DOHH2 (cell line): ENCODE data around the gene RAPGEF3.

Experiments
- H3F3A ChIP-seq: fragments of 200-600 bp; sonication (generic), shearing (Covaris generic); 2 replicates; pipeline ENCODE4 v1.6.0; 2016; ENCODE audit warnings: antibody characterized with exemption, mild to moderate bottlenecking; ENCODE audit not compliant: control insufficient read depth, insufficient read depth
- H3K27ac ChIP-seq: fragments of 200-600 bp; sonication (generic); 2 replicates; pipeline ENCODE4 v1.5.1; 2014; ENCODE audit warnings: low read depth, mild to moderate bottlenecking, low read length, moderate library complexity
- H3K27me3 ChIP-seq: fragments of 200-600 bp; sonication (generic); 2 replicates; pipeline ENCODE4 v1.6.1; 2014; ENCODE audit warnings: mild to moderate bottlenecking, low read length, mixed read lengths; ENCODE audit not compliant: control insufficient read depth
- H3K36me3 ChIP-seq: fragments of 200-600 bp; sonication (generic); 2 replicates; pipeline ENCODE4 v1.6.1; 2014; ENCODE audit warnings: mild to moderate bottlenecking, low read length, moderate library complexity, mixed read lengths; ENCODE audit not compliant: control insufficient read depth
- H3K4me1 ChIP-seq: fragments of 200-600 bp; sonication (generic); 2 replicates; pipeline ENCODE4 v1.6.1; 2014; ENCODE audit warnings: mild to moderate bottlenecking, low read length, mixed read lengths; ENCODE audit not compliant: control insufficient read depth
- H3K4me2 ChIP-seq: fragments of 200-600 bp; sonication (generic); 2 replicates; pipeline ENCODE4 v1.6.0; 2014; ENCODE audit warnings: mild to moderate bottlenecking, low read length, moderate library complexity
- H3K4me3 ChIP-seq: fragments of 200-600 bp; sonication (generic); 2 replicates; pipeline ENCODE4 v1.5.1; 2014; ENCODE audit warnings: mild to moderate bottlenecking, low read length, mixed read lengths
- H3K79me2 ChIP-seq: fragments of 200-600 bp; sonication (generic); 2 replicates; pipeline ENCODE4 v1.6.1; 2014; ENCODE audit warnings: mild to moderate bottlenecking, low read length, mixed read lengths; ENCODE audit not compliant: control insufficient read depth
- H3K9me2 ChIP-seq: fragments of 200-600 bp; sonication (generic); replicated peaks from 2 replicates; pipeline ENCODE4 v1.6.1; 2014; ENCODE audit warnings: mild to moderate bottlenecking, low read length, mixed read lengths; ENCODE audit not compliant: control insufficient read depth
- H3K9me3 ChIP-seq: fragments of 200-600 bp; sonication (generic); 2 replicates; pipeline ENCODE4 v1.6.1; 2014; ENCODE audit warnings: antibody characterized with exemption, low read length, mixed read lengths; ENCODE audit not compliant: control insufficient read depth, insufficient read depth
- H4K20me1 ChIP-seq: fragments of 200-600 bp; sonication (generic); 2 replicates; pipeline ENCODE4 v1.6.0; 2014; ENCODE audit warnings: low read depth, mild to moderate bottlenecking, antibody characterized with exemption, low read length, moderate library complexity; ENCODE audit not compliant: control insufficient read depth, insufficient read depth
- CTCF ChIP-seq: fragments of 200-600 bp; sonication (generic); IDR thresholded peaks from one replicate; pipeline ENCODE4 v1.5.1; 2014; ENCODE audit warnings: antibody characterized with exemption, mild to moderate bottlenecking, low read depth, low read length; ENCODE audit not compliant: poor library complexity, severe bottlenecking
- EZH2phosphoT487 ChIP-seq: fragments of 200-600 bp; sonication (generic); IDR thresholded peaks from 2 replicates; pipeline ENCODE4 v1.6.1; 2017; ENCODE audit warnings: borderline replicate concordance, mild to moderate bottlenecking, antibody characterized with exemption, low read length, moderate library complexity, mixed read lengths

Gene RAPGEF3

GRCh38 chr12:47739297-47739696, 19.4 kb downstream of the RAPGEF3 start:
- Histone ChIP-seq H3K9me3 (no peaks in the 10 kb centered on the region), H3K79me2 (no peaks in the 10 kb centered on the region), H3K4me3 (no peak overlapping the region; the same call in 1 of the 2 replicates), H3K36me3 (no peaks in the 10 kb centered on the region), H3K4me2 (peak overlapping the region; percentile 74; the same call in 1 of the 2 replicates), H3K27ac (no peak overlapping the region), H4K20me1 (no peaks in the 10 kb centered on the region), H3K27me3 (peaks cover 9% of the 10 kb centered on the region), H3K9me2 (no peaks in the 10 kb centered on the region), H3K4me1 (peaks cover 34% of the 10 kb centered on the region), H3F3A (peaks cover 10% of the 10 kb centered on the region)
- TF ChIP-seq EZH2phosphoT487 (no peak), CTCF (no peak)

GRCh38 chr12:47737936-47738594, 20.6 kb downstream of the RAPGEF3 start:
- no peaks in the 10 kb centered on the region for H3K27me3 ChIP-seq
- H3K36me3 ChIP-seq: no peaks in the 10 kb centered on the region
- no peaks in the 10 kb centered on the region for H3K9me2 ChIP-seq
- H3K4me1 ChIP-seq: peaks cover 34% of the 10 kb centered on the region
- H3F3A ChIP-seq: peaks cover 10% of the 10 kb centered on the region
- TF ChIP-seq CTCF: no peak
- TF ChIP-seq EZH2phosphoT487: no peak
- no peak overlapping the region for H3K4me3 ChIP-seq
- no peaks in the 10 kb centered on the region for H4K20me1 ChIP-seq
- H3K79me2 ChIP-seq: no peaks in the 10 kb centered on the region
- no peak overlapping the region for H3K27ac ChIP-seq
- H3K9me3 ChIP-seq: no peaks in the 10 kb centered on the region
- no peak overlapping the region for H3K4me2 ChIP-seq

- no peak overlapping the region for H3K4me2 ChIP-seq
- H3K79me2 ChIP-seq: no peaks in the 10 kb centered on the region
- H4K20me1 ChIP-seq: no peaks in the 10 kb centered on the region
- H3K9me3 ChIP-seq: no peaks in the 10 kb centered on the region
- H3K27ac ChIP-seq: no peak overlapping the region
- no peak overlapping the region for H3K4me3 ChIP-seq
- H3F3A ChIP-seq: peaks cover 9% of the 10 kb centered on the region
- H3K36me3 ChIP-seq: no peaks in the 10 kb centered on the region
- TF ChIP-seq CTCF (no peak), EZH2phosphoT487 (no peak)
- no peaks in the 10 kb centered on the region for H3K9me2 ChIP-seq
- H3K27me3 ChIP-seq: no peaks in the 10 kb centered on the region
- H3K4me1 ChIP-seq: peaks cover 34% of the 10 kb centered on the region
Observed at GRCh38 chr12:47736877-47737676, 21.6 kb downstream of the RAPGEF3 start.
